T-helper 2 cell (primary cell): Measurements from ENCODE around the gene CDKN2AIP.

Experiments used
- DNase-seq, 5 experiments: peaks; one replicate each; pipeline versions ENCODE4 v3.0.0 to v3.0.0-alpha.2; 2012 to 2022
- total RNA-seq, 2 donors: gene quantifications; one replicate each; lab custom pipeline; 2026; lab: John Stamatoyannopoulos, UW

The CDKN2AIP gene
- total RNA-seq, result 106 to 107 reads per million in 2 donors

- DNase-seq, result peak; percentile 89 to 97 (median 91)
Observed at GRCh38 chr4:183444214-183445096, at the start of gene CDKN2AIP. Gene CDKN2AIP (plus strand): TSS chr4:183444636. CDS start chr4:183444798, 162 bp downstream.

- no peak for DNase-seq
Observed at GRCh38 chr4:183395395-183395794, 49.0 kb upstream of the CDKN2AIP start.

- DNase-seq, result peak in 1 of 5 experiments; percentile 23
Observed at GRCh38 chr4:183396227-183396637, 48.2 kb upstream of the CDKN2AIP start.

- DNase-seq, result no peak
Observed at GRCh38 chr4:183397741-183398297, 46.6 kb upstream of the CDKN2AIP start.

- peak; percentile 33 to 61 (median 41) for DNase-seq
Observed at GRCh38 chr4:183398298-183399125, 45.9 kb upstream of the CDKN2AIP start.

- no peak for DNase-seq
Observed at GRCh38 chr4:183399126-183399522, 45.3 kb upstream of the CDKN2AIP start.

GRCh38 chr4:183399616-183400015 lies 44.8 kb upstream of the CDKN2AIP start:
- no peak for DNase-seq

GRCh38 chr4:183400035-183400434 lies 44.4 kb upstream of the CDKN2AIP start:
- no peak for DNase-seq

GRCh38 chr4:183401473-183401872 lies 43.0 kb upstream of the CDKN2AIP start:
- no peak for DNase-seq

GRCh38 chr4:183402771-183403170 lies 41.7 kb upstream of the CDKN2AIP start:
- DNase-seq, result no peak

- DNase-seq, result no peak
Observed at GRCh38 chr4:183403486-183403885, 41.0 kb upstream of the CDKN2AIP start.

- DNase-seq, result no peak
Observed at GRCh38 chr4:183403961-183404360, 40.5 kb upstream of the CDKN2AIP start.

- no peak for DNase-seq
Observed at GRCh38 chr4:183405303-183405702, 39.1 kb upstream of the CDKN2AIP start.

GRCh38 chr4:183407128-183407585 lies 37.3 kb upstream of the CDKN2AIP start:
- DNase-seq, result peak; percentile 79 to 89 (median 86)

- no peak for DNase-seq
Observed at GRCh38 chr4:183407635-183408464, 36.6 kb upstream of the CDKN2AIP start.

- no peak for DNase-seq
Observed at GRCh38 chr4:183408796-183409195, 35.6 kb upstream of the CDKN2AIP start.

GRCh38 chr4:183409483-183409882 lies 35.0 kb upstream of the CDKN2AIP start:
- DNase-seq, result no peak

- no peak for DNase-seq
Observed at GRCh38 chr4:183409934-183410333, 34.5 kb upstream of the CDKN2AIP start.

GRCh38 chr4:183411291-183411861 lies 33.1 kb upstream of the CDKN2AIP start:
- no peak for DNase-seq

- no peak for DNase-seq
Observed at GRCh38 chr4:183412821-183413220, 31.6 kb upstream of the CDKN2AIP start.
